Gastroesophageal sphincter (tissue), 4 donors: ENCODE data around the gene TNNI3. TPM values are rescaled to one million over a fixed set of nuclear protein-coding genes. Genes with fewer than 3 reads are reported as not detected.

Experiments
- ATAC-seq: fragments of 150-250 bp; one replicate; pipeline ENCODE4 v1.9.1; 2016; ENCODE audit warnings: mild to moderate bottlenecking, moderate library complexity
- H3K27ac ChIP-seq, 4 donors: fragments of 200-600 bp; sonication (generic) in 3 of 4; 1 replicate in 3 of 4; 2 replicates in 1 of 4; pipeline ENCODE4 v1.5.1; 2016 to 2019
- H3K27me3 ChIP-seq: fragments of 200-600 bp; sonication (generic); one replicate; pipeline ENCODE4 v1.5.1; 2019
- H3K36me3 ChIP-seq, 2 donors: fragments of 200-600 bp; sonication (generic); one replicate each; pipeline ENCODE4 v1.5.1; 2019; ENCODE audit warnings: control low read depth in 1 of 2
- H3K4me1 ChIP-seq, 3 donors: fragments of 200-600 bp; sonication (generic); 1 replicate in 2 of 3; 2 replicates in 1 of 3; pipeline ENCODE4 v1.5.1; 2016 to 2019; ENCODE audit warnings: control low read depth in 2 of 3
- H3K4me3 ChIP-seq, 2 donors: fragments of 200-600 bp; sonication (generic); one replicate each; pipeline ENCODE4 v1.5.1; 2019; ENCODE audit warnings: mild to moderate bottlenecking in 1 of 2, moderate library complexity in 1 of 2
- H3K9me3 ChIP-seq, 3 donors: fragments of 200-600 bp; sonication (generic); one replicate each; pipeline ENCODE4 v1.5.1; 2017 to 2019; ENCODE audit warnings: control low read depth in 2 of 3
- CTCF ChIP-seq, 4 experiments: fragments of 200-600 bp in 2 of 4; fragments of 450-650 bp in 2 of 4; sonication (generic) in 1 of 4; IDR thresholded peaks; one replicate each; pipeline ENCODE4 v1.5.1; 2017 to 2019; ENCODE audit warnings: antibody characterized with exemption in 4 of 4, mild to moderate bottlenecking in 2 of 4, moderate library complexity in 2 of 4
- EP300 ChIP-seq: sonication (generic); formaldehyde crosslinking; IDR thresholded peaks from one replicate; pipeline ENCODE4 v1.6.1; 2017; ENCODE audit warnings: antibody characterized with exemption, mild to moderate bottlenecking
- POLR2A ChIP-seq, 2 donors: fragments of 450-650 bp; IDR thresholded peaks; one replicate each; pipeline ENCODE4 v1.6.1; 2017; ENCODE audit warnings: antibody characterized with exemption in 2 of 2, mild to moderate bottlenecking in 2 of 2, moderate library complexity in 1 of 2
- POLR2AphosphoS5 ChIP-seq: sonication (generic); formaldehyde crosslinking; IDR thresholded peaks from one replicate; pipeline ENCODE4 v1.6.1; 2017; ENCODE audit warnings: antibody characterized with exemption
- WGBS, 2 donors: methylation state at CpG; one replicate each; pipeline ENCODE4 v1.1.5; 2018; ENCODE audit warnings: low coverage in 1 of 2; 5-methylcytosine and 5-hydroxymethylcytosine counted together
- total RNA-seq, 4 donors: library from RNA; depleted of rRNA; stranded (reverse); fragments of >200 nt; gene quantifications; one replicate each; pipeline ENCODE4 v1.1.0, GENCODE V29; 2016

TNNI3 gene
- total RNA-seq, 4 donors from 2014 or later = not detected

- H3K4me1 ChIP-seq = peaks cover 0 to 54% (median 41%) of the 10 kb centered on the region in 3 donors
- H3K4me3 ChIP-seq = peak within 1 kb of the TSS; percentile 64 to 79
- peaks cover 0 to 7% of the 10 kb centered on the region in 2 donors for H3K36me3 ChIP-seq
- TF ChIP-seq POLR2A (IDR thresholded peaks at IDR 0.05) (peak; percentile 35 to 79), POLR2AphosphoS5 (no peak)
- no peaks in the 10 kb centered on the region for H3K27me3 ChIP-seq
- ATAC-seq = peak; percentile 0
- WGBS, 2 donors = 0 to 1% methylated on average over 7 to 19 of the region's 97 CpGs
- H3K9me3 ChIP-seq = no peaks in the 10 kb centered on the region
- peak within 1 kb of the TSS; percentile 90 to 98 (median 97) for H3K27ac ChIP-seq
Observed at GRCh38 chr19:55116859-55117662, 40.5 kb downstream of the TNNI3 start, which contains the start of gene PPP1R12C. Gene PPP1R12C (minus strand): TSS chr19:55117637. CDS start chr19:55117543, 94 bp downstream.

GRCh38 chr19:55116232-55116858 lies 41.2 kb downstream of the TNNI3 start:
- ATAC-seq = peak; percentile 28
- peak overlapping the region; percentile 64 to 79 for H3K4me3 ChIP-seq
- WGBS, 2 donors = 0% methylated on average over 14 to 22 of the region's 25 CpGs
- no peak for TF ChIP-seq CTCF (IDR thresholded peaks at IDR 0.05)
- TF ChIP-seq POLR2AphosphoS5 = peak; percentile 38
- peak; percentile 42 to 52 for TF ChIP-seq POLR2A (IDR thresholded peaks at IDR 0.05)
- no peak for TF ChIP-seq EP300
- H3K27ac ChIP-seq = peak overlapping the region; percentile 90 to 98 (median 97)
- H3K9me3 ChIP-seq = no peaks in the 10 kb centered on the region
- no peaks in the 10 kb centered on the region for H3K27me3 ChIP-seq
- H3K36me3 ChIP-seq = peaks cover 0 to 8% of the 10 kb centered on the region in 2 donors
- peaks cover 0 to 61% (median 45%) of the 10 kb centered on the region in 3 donors for H3K4me1 ChIP-seq

- peak; percentile 40 for TF ChIP-seq POLR2AphosphoS5
- TF ChIP-seq EP300 = no peak
- ATAC-seq = no peak
- 0 to 18% methylated on average over 1 to 12 of the region's 13 CpGs for WGBS, 2 donors
- H3K36me3 ChIP-seq = peaks cover 0 to 9% of the 10 kb centered on the region in 2 donors
- H3K9me3 ChIP-seq = no peaks in the 10 kb centered on the region
- H3K4me1 ChIP-seq = peaks cover 0 to 69% (median 45%) of the 10 kb centered on the region in 3 donors
- no peaks in the 10 kb centered on the region for H3K27me3 ChIP-seq
- peak overlapping the region; percentile 90 to 98 (median 97) for H3K27ac ChIP-seq
- H3K4me3 ChIP-seq = peak overlapping the region; percentile 64 to 79
Observed at GRCh38 chr19:55115446-55116065, 42.0 kb downstream of the TNNI3 start.

GRCh38 chr19:55114566-55115145 lies 42.9 kb downstream of the TNNI3 start:
- Histone ChIP-seq H3K4me1 (peaks cover 0 to 78% (median 45%) of the 10 kb centered on the region in 3 donors), H3K27ac (peak overlapping the region; percentile 90 to 98 (median 97)), H3K27me3 (no peaks in the 10 kb centered on the region), H3K36me3 (peaks cover 0 to 16% of the 10 kb centered on the region in 2 donors), H3K9me3 (no peaks in the 10 kb centered on the region), H3K4me3 (peak overlapping the region in 1 of 2 donors; percentile 79)
- TF ChIP-seq POLR2A (IDR thresholded peaks at IDR 0.05) (no peak), POLR2AphosphoS5 (no peak), CTCF (IDR thresholded peaks at IDR 0.05) (no peak), EP300 (no peak)
- 46 to 58% methylated on average over 6 to 7 of the region's 9 CpGs for WGBS, 2 donors
- no peak for ATAC-seq

- WGBS, 2 donors = 0 to 60% methylated on average over 1 to 5 of the region's 12 CpGs
- ATAC-seq = peak; percentile 73
- Histone ChIP-seq H3K27ac (peak overlapping the region; percentile 90 to 98 (median 97)), H3K9me3 (no peaks in the 10 kb centered on the region), H3K4me1 (peaks cover 0 to 84% (median 43%) of the 10 kb centered on the region in 3 donors), H3K4me3 (peak overlapping the region in 1 of 2 donors; percentile 79), H3K27me3 (no peaks in the 10 kb centered on the region), H3K36me3 (peaks cover 0 to 27% of the 10 kb centered on the region in 2 donors)
- peak; percentile 71 for TF ChIP-seq EP300
- TF ChIP-seq POLR2A (IDR thresholded peaks at IDR 0.05) = peak; percentile 17 to 63
- peak; percentile 92 for TF ChIP-seq POLR2AphosphoS5
- TF ChIP-seq CTCF (IDR thresholded peaks at IDR 0.05) = no peak
Observed at GRCh38 chr19:55113570-55114039, 43.9 kb downstream of the TNNI3 start.
